H9 (cell line): ENCODE measurements around the gene REEP1. TPM values are rescaled to one million over a fixed set of nuclear protein-coding genes. Genes with fewer than 3 reads are reported as not detected.

Experiments used
- DNase-seq: peaks from one replicate; pipeline ENCODE4 v3.0.0-alpha.2; 2017
- H2AFZ ChIP-seq: one replicate; pipeline ENCODE4 v1.6.1; 2013; ENCODE audit warnings: mild to moderate bottlenecking, low read length, control low read depth, moderate library complexity
- H2AK5ac ChIP-seq: 2 replicates; pipeline ENCODE4 v1.6.1; 2013; ENCODE audit warnings: low read length, control low read depth, mixed read lengths; ENCODE audit not compliant: insufficient read length
- H2BK120ac ChIP-seq: one replicate; pipeline ENCODE4 v1.6.1; 2013; ENCODE audit warnings: low read depth, mild to moderate bottlenecking, low read length, control low read depth, inconsistent platforms; ENCODE audit not compliant: poor library complexity, severe bottlenecking
- H2BK12ac ChIP-seq: 2 replicates; pipeline ENCODE4 v1.6.1; 2013; ENCODE audit warnings: low read length, control low read depth, mixed read lengths, low read depth; ENCODE audit not compliant: insufficient read length
- H2BK15ac ChIP-seq: 2 replicates; pipeline ENCODE4 v1.6.1; 2013; ENCODE audit warnings: low read depth, low read length, control low read depth
- H2BK20ac ChIP-seq: one replicate; pipeline ENCODE4 v1.6.1; 2013; ENCODE audit warnings: low read depth, mild to moderate bottlenecking, low read length, control low read depth, inconsistent platforms; ENCODE audit not compliant: poor library complexity, severe bottlenecking
- H2BK5ac ChIP-seq: 2 replicates; pipeline ENCODE4 v1.6.1; 2013; ENCODE audit warnings: low read length, control low read depth, mixed read lengths; ENCODE audit not compliant: insufficient read length
- H3K14ac ChIP-seq: 2 replicates; pipeline ENCODE4 v1.6.1; 2013; ENCODE audit warnings: low read length, control low read depth; ENCODE audit not compliant: insufficient read depth
- H3K18ac ChIP-seq: 2 replicates; pipeline ENCODE4 v1.6.1; 2013; ENCODE audit warnings: low read depth, mild to moderate bottlenecking, mixed read lengths, low read length, control low read depth; ENCODE audit not compliant: insufficient read length
- H3K23ac ChIP-seq: 2 replicates; pipeline ENCODE4 v1.6.1; 2013; ENCODE audit warnings: low read length, control low read depth, mixed read lengths, low read depth; ENCODE audit not compliant: insufficient read length
- H3K23me2 ChIP-seq: 2 replicates; pipeline ENCODE4 v1.6.1; 2013; ENCODE audit warnings: low read depth, mild to moderate bottlenecking, mixed read lengths, low read length, control low read depth; ENCODE audit not compliant: insufficient read length, poor library complexity, severe bottlenecking
- H3K27ac ChIP-seq: 2 replicates; pipeline ENCODE4 v1.5.1; 2013; ENCODE audit warnings: low read length, control low read depth, mixed read lengths, low read depth; ENCODE audit not compliant: insufficient read length
- H3K27me3 ChIP-seq: 2 replicates; pipeline ENCODE4 v1.6.1; 2013; ENCODE audit warnings: low read length, control low read depth, inconsistent platforms; ENCODE audit not compliant: insufficient read depth
- H3K4ac ChIP-seq: 2 replicates; pipeline ENCODE4 v1.6.1; 2013; ENCODE audit warnings: low read depth, mild to moderate bottlenecking, control low read depth, inconsistent platforms, low read length, moderate library complexity
- H3K4me1 ChIP-seq: 2 replicates; pipeline ENCODE4 v1.6.1; 2013; ENCODE audit warnings: low read length, control low read depth, inconsistent platforms; ENCODE audit not compliant: insufficient read depth
- H3K4me2 ChIP-seq: 2 replicates; pipeline ENCODE4 v1.6.1; 2013; ENCODE audit warnings: low read length, control low read depth, mixed read lengths; ENCODE audit not compliant: insufficient read length, insufficient read depth
- H3K56ac ChIP-seq: 2 replicates; pipeline ENCODE4 v1.6.1; 2013; ENCODE audit warnings: low read depth, mild to moderate bottlenecking, mixed read lengths, low read length, control low read depth; ENCODE audit not compliant: insufficient read length
- H3K79me1 ChIP-seq: 2 replicates; pipeline ENCODE4 v1.6.1; 2013; ENCODE audit warnings: low read depth, mild to moderate bottlenecking, moderate library complexity, low read length, control low read depth, inconsistent platforms; ENCODE audit not compliant: insufficient read depth, poor library complexity, severe bottlenecking
- H3K79me2 ChIP-seq: 2 replicates; pipeline ENCODE4 v1.6.1; 2013; ENCODE audit warnings: low read length, control low read depth, inconsistent platforms; ENCODE audit not compliant: insufficient read depth
- H3K9ac ChIP-seq: 2 replicates; pipeline ENCODE4 v1.6.1; 2013; ENCODE audit warnings: low read length, control low read depth, mixed read lengths; ENCODE audit not compliant: insufficient read length; ENCODE audit errors: extremely low read depth
- H3K9me3 ChIP-seq: one replicate; pipeline ENCODE4 v1.6.1; 2013; ENCODE audit warnings: low read depth, low read length, inconsistent platforms; ENCODE audit not compliant: control insufficient read depth
- H3T11ph ChIP-seq: one replicate; pipeline ENCODE4 v1.6.1; 2013; ENCODE audit warnings: mild to moderate bottlenecking, low read length, control low read depth, inconsistent platforms
- H4K20me1 ChIP-seq: one replicate; pipeline ENCODE4 v1.6.1; 2013; ENCODE audit not compliant: control insufficient read depth, insufficient read length, insufficient read depth
- H4K5ac ChIP-seq: 2 replicates; pipeline ENCODE4 v1.6.1; 2013; ENCODE audit warnings: low read depth, mild to moderate bottlenecking, mixed read lengths, low read length, control low read depth; ENCODE audit not compliant: insufficient read length
- H4K8ac ChIP-seq: replicated peaks from 2 replicates; pipeline ENCODE4 v1.6.1; 2013; ENCODE audit warnings: low read length, control low read depth, mixed read lengths, low read depth; ENCODE audit not compliant: insufficient read length
- H4K91ac ChIP-seq: 2 replicates; pipeline ENCODE4 v1.6.1; 2013; ENCODE audit warnings: low read depth, mild to moderate bottlenecking, moderate library complexity, mixed read lengths, low read length, control low read depth; ENCODE audit not compliant: insufficient read length
- H3K27ac Mint-ChIP-seq, 3 experiments: 2 replicates in 2 of 3; 3 replicates in 1 of 3; pipeline ENCODE4 v1.8.0; 2020 to 2021; ENCODE audit warnings: mixed read lengths in 3 of 3, mild to moderate bottlenecking in 1 of 3, moderate library complexity in 1 of 3
- H3K27me3 Mint-ChIP-seq: 2 replicates; pipeline ENCODE4 v1.8.0; 2021; ENCODE audit warnings: low read depth, mild to moderate bottlenecking, moderate library complexity, mixed read lengths
- H3K36me3 Mint-ChIP-seq, 3 experiments: 2 replicates in 2 of 3; 3 replicates in 1 of 3; pipeline ENCODE4 v1.8.0; 2020 to 2021; ENCODE audit warnings: low read depth in 3 of 3, mixed read lengths in 3 of 3; ENCODE audit not compliant: insufficient read depth in 1 of 3
- H3K4me1 Mint-ChIP-seq, 2 experiments: 2 replicates each; pipeline ENCODE4 v1.8.0; 2020; ENCODE audit warnings: mixed read lengths in 2 of 2
- H3K4me3 Mint-ChIP-seq, 2 experiments: 2 replicates in 1 of 2; 3 replicates in 1 of 2; pipeline ENCODE4 v1.8.0; 2020 to 2021; ENCODE audit warnings: mild to moderate bottlenecking in 2 of 2, mixed read lengths in 2 of 2, moderate library complexity in 1 of 2
- H3K9me3 Mint-ChIP-seq, 2 experiments: 2 replicates in 1 of 2; 3 replicates in 1 of 2; pipeline ENCODE4 v1.8.0; 2020; ENCODE audit warnings: mild to moderate bottlenecking in 2 of 2, mixed read lengths in 2 of 2, moderate library complexity in 1 of 2
- CTCF ChIP-seq: fragments of 200-600 bp; sonication (generic); conservative IDR thresholded peaks from 3 replicates; pipeline ENCODE4 v1.8.0; 2021; ENCODE audit warnings: antibody characterized with exemption, mild to moderate bottlenecking
- WGBS: extraction: QIAGEN DNeasy Blood & Tissue Kit; methylation state at CpG from one replicate; pipeline ENCODE4 v1.1.7; 2013; ENCODE audit warnings: missing lambda C conversion rate, low lambda C conversion rate, mixed read lengths; ENCODE audit not compliant: insufficient read length; ENCODE audit errors: extremely low coverage; 5-methylcytosine and 5-hydroxymethylcytosine counted together
- total RNA-seq: library from RNA; stranded (reverse); gene quantifications from 2 replicates; pipeline ENCODE4 v1.2.1, GENCODE V29; 2021

REEP1 gene
- total RNA-seq, 1 experiment from 2014 or later = 1.3 TPM

GRCh38 chr2:86297382-86298147 lies 39.9 kb downstream of the REEP1 start:
- Histone ChIP-seq H2AK5ac (no peak overlapping the region), H3K79me1 (no peaks in the 10 kb centered on the region), H3K79me2 (no peaks in the 10 kb centered on the region), H3K9me3 (no peaks in the 10 kb centered on the region), H3K4ac (no peak overlapping the region), H2BK12ac (no peak overlapping the region), H3K23ac (no peak overlapping the region), H3K27me3 (no peaks in the 10 kb centered on the region), H3K27ac (no peak overlapping the region), H3K14ac (no peak overlapping the region), H3K18ac (no peak overlapping the region), H4K91ac (no peak overlapping the region), H3K4me2 (no peak overlapping the region), H2BK20ac (no peak overlapping the region), H2BK120ac (no peak overlapping the region), H3K9ac (no peak overlapping the region), H3K4me1 (no peaks in the 10 kb centered on the region), H4K8ac (no peak overlapping the region), H2BK15ac (no peak overlapping the region), H3T11ph (no peak overlapping the region), H4K20me1 (no peaks in the 10 kb centered on the region), H4K5ac (no peak overlapping the region), H2BK5ac (no peak overlapping the region), H2AFZ (no peak overlapping the region), H3K23me2 (no peaks in the 10 kb centered on the region), H3K56ac (no peak overlapping the region)
- no peaks in the 10 kb centered on the region for H3K36me3 Mint-ChIP-seq
- H3K9me3 Mint-ChIP-seq = no peaks in the 10 kb centered on the region
- H3K27me3 Mint-ChIP-seq = peaks cover 3% of the 10 kb centered on the region
- peak; percentile 44 for DNase-seq
- no CpG with 5 or more reads among the region's 5 CpGs for WGBS
- TF ChIP-seq CTCF = peak; percentile 49
- H3K27ac Mint-ChIP-seq = peak overlapping the region in 1 of 3 experiments; percentile 23; a peak in 1 of 7 replicates
- H3K4me3 Mint-ChIP-seq = no peak overlapping the region
- peaks cover 13 to 21% of the 10 kb centered on the region in 2 experiments for H3K4me1 Mint-ChIP-seq
